BJ (cell line): ENCODE measurements around the gene LRFN4. TPM values are rescaled to one million over a fixed set of nuclear protein-coding genes. Genes with fewer than 3 reads are reported as not detected.

Experiments
- CTCF ChIA-PET: fragments of 350-600 bp; formaldehyde crosslinking; extraction: SDS; loops from one replicate; lab custom pipeline; 2021; ENCODE audit warnings: antibody characterized with exemption, inconsistent platforms; lab: Yijun Ruan, JAX
- POLR2A ChIA-PET: fragments of 300-600 bp; sonication (Branson Sonifier 250); formaldehyde crosslinking; extraction: SDS; loops from one replicate; lab custom pipeline; 2021; ENCODE audit warnings: antibody characterized with exemption; lab: Charles Lee
- DNase-seq: peaks from one replicate; pipeline ENCODE4 v3.0.0-alpha.2; 2011; ENCODE audit warnings: low read depth
- H3K27me3 ChIP-seq: 2 replicates; pipeline ENCODE4 v1.6.0; 2011; ENCODE audit warnings: low read length; ENCODE audit not compliant: control insufficient read depth, insufficient read depth
- H3K36me3 ChIP-seq: 2 replicates; pipeline ENCODE4 v1.5.1; 2011; ENCODE audit warnings: low read length; ENCODE audit not compliant: control insufficient read depth, insufficient read depth
- H3K4me3 ChIP-seq: 2 replicates; pipeline ENCODE4 v1.5.1; 2011; ENCODE audit warnings: low read depth, mild to moderate bottlenecking, control low read depth, low read length
- polyA plus RNA-seq: library from polyadenylated mRNA; depleted of rRNA; stranded (reverse); fragments of >200 nt; gene quantifications from 2 replicates; pipeline ENCODE4 v1.2.3, GENCODE V29; 2011
- TF ChIP-seq, protein P1 (sequence below): IDR thresholded peaks from 2 replicates; pipeline ENCODE4 v1.5.1; 2011; ENCODE audit warnings: low read depth, mild to moderate bottlenecking, control low read depth, inconsistent platforms, low read length, moderate library complexity; ENCODE audit not compliant: insufficient read depth

LRFN4 gene
- polyA plus RNA-seq, 1 experiment: 15.8 TPM

DNA sequence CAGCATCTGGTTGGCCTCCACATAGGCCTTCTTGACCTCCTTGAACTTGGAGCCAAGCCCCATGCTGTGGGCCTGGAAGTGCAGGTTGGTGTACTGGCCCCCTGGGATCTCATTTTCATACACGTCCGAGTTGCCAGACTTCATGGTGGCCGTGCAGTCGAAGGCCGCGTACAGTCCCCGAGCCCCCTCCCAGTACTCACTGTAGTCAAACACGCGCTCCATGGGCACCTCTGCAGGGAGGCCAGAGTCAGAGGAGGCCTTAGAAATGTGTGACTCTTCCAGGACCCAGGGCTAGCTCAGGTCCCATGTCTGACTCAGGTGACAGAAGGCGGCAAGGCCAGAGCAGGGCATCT, 6.7 kb upstream of the LRFN4 start:
- TF ChIP-seq, protein P1, sequence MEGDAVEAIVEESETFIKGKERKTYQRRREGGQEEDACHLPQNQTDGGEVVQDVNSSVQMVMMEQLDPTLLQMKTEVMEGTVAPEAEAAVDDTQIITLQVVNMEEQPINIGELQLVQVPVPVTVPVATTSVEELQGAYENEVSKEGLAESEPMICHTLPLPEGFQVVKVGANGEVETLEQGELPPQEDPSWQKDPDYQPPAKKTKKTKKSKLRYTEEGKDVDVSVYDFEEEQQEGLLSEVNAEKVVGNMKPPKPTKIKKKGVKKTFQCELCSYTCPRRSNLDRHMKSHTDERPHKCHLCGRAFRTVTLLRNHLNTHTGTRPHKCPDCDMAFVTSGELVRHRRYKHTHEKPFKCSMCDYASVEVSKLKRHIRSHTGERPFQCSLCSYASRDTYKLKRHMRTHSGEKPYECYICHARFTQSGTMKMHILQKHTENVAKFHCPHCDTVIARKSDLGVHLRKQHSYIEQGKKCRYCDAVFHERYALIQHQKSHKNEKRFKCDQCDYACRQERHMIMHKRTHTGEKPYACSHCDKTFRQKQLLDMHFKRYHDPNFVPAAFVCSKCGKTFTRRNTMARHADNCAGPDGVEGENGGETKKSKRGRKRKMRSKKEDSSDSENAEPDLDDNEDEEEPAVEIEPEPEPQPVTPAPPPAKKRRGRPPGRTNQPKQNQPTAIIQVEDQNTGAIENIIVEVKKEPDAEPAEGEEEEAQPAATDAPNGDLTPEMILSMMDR: no peak
- ChIA-PET CTCF (no interaction called here), POLR2A (no interaction called here)
- H3K4me3 ChIP-seq: no peak overlapping the region
- H3K27me3 ChIP-seq: no peaks in the 10 kb centered on the region
- peaks cover 22% of the 10 kb centered on the region for H3K36me3 ChIP-seq
- no peak for DNase-seq

DNA sequence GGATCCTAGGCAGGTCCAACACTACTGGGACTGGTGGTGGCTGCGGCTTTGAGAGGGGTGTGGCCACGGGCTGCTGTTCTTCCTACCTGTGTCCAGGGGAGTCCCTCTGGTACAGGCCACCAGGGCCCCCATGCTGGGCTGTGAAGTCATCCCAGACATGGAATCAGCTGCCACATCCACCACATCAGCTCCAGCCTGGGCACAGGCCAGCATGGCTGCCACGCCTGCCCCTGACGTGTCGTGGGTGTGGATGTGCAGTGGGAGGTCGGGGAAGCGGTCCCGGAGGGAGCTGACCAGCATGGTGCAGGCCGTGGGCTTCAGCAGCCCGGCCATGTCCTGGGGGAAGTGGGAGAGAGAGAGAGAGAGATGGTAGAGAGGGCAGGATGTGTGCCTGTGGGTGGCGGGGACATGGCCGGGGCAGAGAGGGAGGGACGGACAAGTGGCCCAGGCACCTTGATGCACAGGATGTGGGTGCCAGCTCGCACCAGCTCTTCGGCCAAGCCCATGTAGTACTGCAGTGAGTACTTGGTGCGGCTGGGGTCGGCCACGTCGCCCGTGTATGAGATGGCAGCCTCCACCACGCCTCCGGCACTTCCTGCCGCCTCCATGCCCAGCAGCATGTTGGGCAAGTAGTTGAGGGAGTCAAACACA, 6.2 kb upstream of the LRFN4 start:
- no peak for DNase-seq
- no peak overlapping the region for H3K4me3 ChIP-seq
- POLR2A ChIA-PET: no interaction called here
- CTCF ChIA-PET: no interaction called here
- H3K27me3 ChIP-seq: no peaks in the 10 kb centered on the region
- TF ChIP-seq, protein P1: no peak
- H3K36me3 ChIP-seq: peaks cover 18% of the 10 kb centered on the region

DNA sequence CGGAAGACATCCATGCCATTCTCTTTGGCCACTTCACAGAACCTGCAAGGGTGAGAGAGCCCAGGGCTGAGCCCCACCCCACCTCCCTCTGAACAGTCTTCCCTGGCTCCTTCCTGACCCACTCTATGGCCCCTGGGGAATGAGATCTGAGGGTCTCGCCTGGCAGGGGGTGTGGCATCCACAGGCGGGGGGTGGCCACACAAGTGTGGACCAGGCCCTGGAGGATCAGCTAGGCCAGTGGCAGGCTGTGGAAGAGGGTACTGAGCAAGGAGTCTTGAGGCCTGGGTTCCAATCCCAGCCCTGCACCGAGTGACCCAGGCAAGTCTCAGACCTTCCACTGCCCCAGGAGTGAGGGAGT, 5.6 kb upstream of the LRFN4 start:
- no peak overlapping the region for H3K4me3 ChIP-seq
- DNase-seq: no peak
- POLR2A ChIA-PET: no interaction called here
- H3K36me3 ChIP-seq: peaks cover 17% of the 10 kb centered on the region
- no peaks in the 10 kb centered on the region for H3K27me3 ChIP-seq
- CTCF ChIA-PET: interaction anchor here (1.2 kb wide), 1 partner anchor 125 kb away, joined by 3 read pairs; no protein-coding TSS in a partner anchor
- TF ChIP-seq, protein P1: no peak

DNA sequence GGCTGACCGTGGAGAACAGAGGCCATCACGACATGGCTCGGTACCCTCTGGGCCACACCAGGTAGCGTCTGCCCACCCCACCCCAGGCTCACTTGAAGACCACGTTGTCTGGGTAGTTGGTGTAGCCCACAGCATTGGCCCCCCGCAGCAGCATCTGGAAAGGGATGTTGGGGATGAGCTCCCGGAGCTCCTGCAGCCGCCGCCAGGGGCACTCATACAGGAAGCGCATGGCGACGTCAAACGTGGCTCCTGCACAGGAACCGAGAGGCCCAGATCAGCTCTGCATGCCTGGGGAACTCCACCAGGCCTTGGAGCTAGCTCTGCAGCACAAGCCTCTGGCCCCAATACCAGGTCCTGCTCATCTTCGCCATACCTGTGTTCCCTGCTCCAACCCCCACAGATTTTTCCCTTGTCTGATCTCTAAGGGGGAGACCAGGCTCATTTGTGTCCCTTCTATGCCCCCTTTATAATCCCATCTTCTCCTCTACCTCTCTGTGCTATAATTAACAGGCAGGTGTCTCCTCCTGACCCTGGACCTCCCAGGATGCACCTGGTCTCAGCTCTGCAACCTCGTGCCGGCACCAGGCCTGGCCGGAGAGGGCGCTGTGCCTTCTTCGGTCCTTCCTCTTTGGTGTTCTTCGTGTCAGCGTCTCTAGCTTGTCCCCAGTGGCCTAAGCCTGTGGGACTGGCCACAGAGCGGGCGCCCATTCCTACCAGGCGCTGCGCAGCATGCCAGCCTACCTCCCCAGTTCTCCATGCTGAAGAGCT, 5.0 kb upstream of the LRFN4 start:
- CTCF ChIA-PET: interaction anchor here (0.8 to 1.2 kb wide), 2 partner anchors 8 to 124 kb away, joined by 3 read pairs; no protein-coding TSS in a partner anchor

More for the DNA sequence above, 5.0 kb upstream of the LRFN4 start:
- POLR2A ChIA-PET: no interaction called here
- TF ChIP-seq, protein P1: peak; percentile 32
- Histone ChIP-seq H3K4me3 (no peak overlapping the region), H3K27me3 (no peaks in the 10 kb centered on the region), H3K36me3 (peaks cover 13% of the 10 kb centered on the region)
- no peak for DNase-seq
